Measurements from ENCODE around the gene LINC01488. TPM values are rescaled to one million over a fixed set of nuclear protein-coding genes. Genes with fewer than 3 reads are reported as not detected.

LINC01488 gene
- total and polyA plus RNA-seq, 10 of the 15 experiments (the other 5 are each of a cell fraction or from before 2014, with no cell fraction given), result not detected

GRCh38 chr11:69487391-69487790, 5.9 kb downstream of the LINC01488 start:
- Histone ChIP-seq H2AFZ (ENCODE audit: control insufficient read depth, low read depth, low read length) (no peak overlapping the region), H3K9ac (ENCODE audit: control insufficient read depth, insufficient read depth, low read length) (no peak overlapping the region), H3K27me3 (replicated peaks in 1 of 2; ENCODE audit: control insufficient read depth in 2 of 2, insufficient read depth in 2 of 2, low read length in 1 of 2) (no peaks in the 10 kb centered on the region; a peak in 1 of 4 replicates), H4K20me1 (ENCODE audit: control insufficient read depth, insufficient read depth) (no peaks in the 10 kb centered on the region), H3K9me3 (replicated peaks; ENCODE audit: control insufficient read depth, insufficient read depth, low read length) (no peaks in the 10 kb centered on the region), H3K36me3 (ENCODE audit: control insufficient read depth in 2 of 2, insufficient read depth in 2 of 2, low read length in 1 of 2) (no peaks in the 10 kb centered on the region), H3K27ac (ENCODE audit: control insufficient read depth, insufficient read depth) (no peak overlapping the region), H3K4me2 (ENCODE audit: control insufficient read depth, insufficient read depth) (no peak overlapping the region), H3K79me2 (ENCODE audit: control insufficient read depth, insufficient read depth, low read length) (no peaks in the 10 kb centered on the region), H3K4me1 (ENCODE audit: control insufficient read depth, insufficient read depth, low read length) (no peaks in the 10 kb centered on the region), H3K4me3 (no peak overlapping the region)
- ChIA-PET SMC1A (ENCODE audit: uncharacterized antibody, unreplicated experiment) (no interaction called here), POLR2A (no interaction called here), CTCF (no interaction called here), RAD21 (ENCODE audit: unreplicated experiment) (no interaction called here)
- FAIRE-seq, result no peak
- no TSS peak for BruUV-seq (replicated peaks)
- no peak for ATAC-seq
- 37% methylated on average over 10 of the region's 10 CpGs for WGBS (ENCODE audit: insufficient coverage, insufficient replicate concordance, low lambda C conversion rate, missing lambda C conversion rate)
- intact Hi-C loops (cut with micrococcal nuclease; ENCODE audit: unreplicated experiment), result no loop called here
- TF ChIP-seq CHD2 (IDR thresholded peaks at IDR 0.05; ENCODE audit: borderline replicate concordance, low read depth, low read length), result no peak
- no peak for TF ChIP-seq SMAD5 (IDR thresholded peaks at IDR 0.05; ENCODE audit: low read depth)
- TF ChIP-seq CREB1 (IDR thresholded peaks at IDR 0.05; ENCODE audit: low read depth), result no peak
- no peak for TF ChIP-seq HDAC6 (IDR thresholded peaks at IDR 0.05; ENCODE audit: unreplicated experiment)
- DNase-seq (ENCODE audit: low read depth, low spot score), result no peak
- in situ Hi-C loops (cut with MboI), result no loop called here

DNA sequence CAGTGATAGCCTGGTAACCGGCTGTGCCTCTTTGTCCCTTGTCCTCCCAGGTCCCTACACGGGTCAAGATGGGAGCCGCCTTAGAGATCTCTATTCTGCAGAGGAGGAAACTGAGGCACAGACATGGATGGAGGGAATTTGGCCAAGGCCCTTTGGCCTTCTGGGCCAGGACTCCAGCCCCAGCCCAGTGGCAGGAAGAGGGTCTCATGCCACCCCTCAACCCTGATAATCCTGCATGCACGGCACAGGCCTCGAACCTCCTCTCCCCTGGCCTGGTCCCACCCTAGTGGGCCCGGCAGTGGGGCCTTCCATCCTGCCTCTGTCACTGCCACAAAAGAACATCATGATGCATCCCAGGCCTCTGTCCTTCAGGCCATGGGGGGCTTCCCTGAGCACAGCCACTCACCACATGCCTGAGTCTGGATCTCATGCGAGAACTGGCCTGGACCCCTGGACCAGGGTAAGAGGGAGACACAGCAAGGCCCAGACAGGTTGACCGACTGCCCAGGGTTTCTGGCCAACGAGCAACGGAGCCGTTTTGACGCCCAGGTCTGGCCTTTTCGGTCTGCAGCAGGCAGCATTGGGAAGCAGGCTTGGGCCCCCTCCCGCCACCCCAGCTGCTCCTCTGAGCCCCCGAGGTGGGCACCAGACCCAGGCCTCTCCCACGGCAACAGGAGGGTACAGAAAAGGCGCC, 6.5 kb downstream of the LINC01488 start:
- H3K27me3 ChIP-seq (replicated peaks in 1 of 2; ENCODE audit: control insufficient read depth in 2 of 2, insufficient read depth in 2 of 2, low read length in 1 of 2), result no peaks in the 10 kb centered on the region; a peak in 1 of 4 replicates
- no peak overlapping the region for H3K4me2 ChIP-seq (ENCODE audit: control insufficient read depth, insufficient read depth)
- ChIA-PET RAD21 (ENCODE audit: unreplicated experiment) (no interaction called here), POLR2A (no interaction called here), CTCF (no interaction called here), SMC1A (ENCODE audit: uncharacterized antibody, unreplicated experiment) (no interaction called here)
- H4K20me1 ChIP-seq (ENCODE audit: control insufficient read depth, insufficient read depth), result no peaks in the 10 kb centered on the region
- DNase-seq (ENCODE audit: low read depth, low spot score) (no peak), ATAC-seq (no peak), FAIRE-seq (no peak)
- no peak overlapping the region for H3K9ac ChIP-seq (ENCODE audit: control insufficient read depth, insufficient read depth, low read length)
- no peak overlapping the region for H3K4me3 ChIP-seq
- intact Hi-C loops (cut with micrococcal nuclease; ENCODE audit: unreplicated experiment) (no loop called here), in situ Hi-C loops (cut with MboI) (no loop called here)
- H3K36me3 ChIP-seq (ENCODE audit: control insufficient read depth in 2 of 2, insufficient read depth in 2 of 2, low read length in 1 of 2), result no peaks in the 10 kb centered on the region
- H2AFZ ChIP-seq (ENCODE audit: control insufficient read depth, low read depth, low read length), result no peak overlapping the region
- no peak overlapping the region for H3K27ac ChIP-seq (ENCODE audit: control insufficient read depth, insufficient read depth)
- no TSS peak for BruUV-seq (replicated peaks)
- no peaks in the 10 kb centered on the region for H3K9me3 ChIP-seq (replicated peaks; ENCODE audit: control insufficient read depth, insufficient read depth, low read length)
- no peaks in the 10 kb centered on the region for H3K79me2 ChIP-seq (ENCODE audit: control insufficient read depth, insufficient read depth, low read length)
- no peaks in the 10 kb centered on the region for H3K4me1 ChIP-seq (ENCODE audit: control insufficient read depth, insufficient read depth, low read length)
- 27% methylated on average over 17 of the region's 17 CpGs for WGBS (ENCODE audit: insufficient coverage, insufficient replicate concordance, low lambda C conversion rate, missing lambda C conversion rate)
- TF ChIP-seq NFYA (IDR thresholded peaks at IDR 0.05; ENCODE audit: borderline replicate concordance, low read depth, low read length) (no peak), YY1 (IDR thresholded peaks at IDR 0.05; ENCODE audit: low read depth, low read length) (no peak), MYB (IDR thresholded peaks at IDR 0.05; ENCODE audit: borderline replicate concordance, low read depth, low read length) (no peak), RFX5 (IDR thresholded peaks at IDR 0.05; ENCODE audit: low read depth, low read length) (no peak), HDAC6 (IDR thresholded peaks at IDR 0.05; ENCODE audit: unreplicated experiment) (no peak), FOXK2 (IDR thresholded peaks at IDR 0.05) (no peak), KLF5 (IDR thresholded peaks at IDR 0.05; ENCODE audit: partially characterized antibody) (no peak), IRF3 (IDR thresholded peaks at IDR 0.05) (no peak), JUNB (IDR thresholded peaks at IDR 0.05) (no peak), ZNF384 (IDR thresholded peaks at IDR 0.05; ENCODE audit: borderline replicate concordance, low read depth, low read length) (no peak)
- TF ChIP-seq, protein P1, sequence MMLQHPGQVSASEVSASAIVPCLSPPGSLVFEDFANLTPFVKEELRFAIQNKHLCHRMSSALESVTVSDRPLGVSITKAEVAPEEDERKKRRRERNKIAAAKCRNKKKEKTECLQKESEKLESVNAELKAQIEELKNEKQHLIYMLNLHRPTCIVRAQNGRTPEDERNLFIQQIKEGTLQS (IDR thresholded peaks at IDR 0.05; ENCODE audit: borderline replicate concordance, extremely low read depth, low read depth, low read length), result no peak
